Heart right ventricle (tissue), 16 donors: Measurements from ENCODE around the gene ECT2. TPM values are rescaled to one million over a fixed set of nuclear protein-coding genes. Genes with fewer than 3 reads are reported as not detected.

Source experiments
- ATAC-seq, 8 donors: fragments of 200-7000 bp; cut with Tn5 transposase; one replicate each; pipeline ENCODE4 v1.9.1; 2020; ENCODE audit warnings: mild to moderate bottlenecking in 8 of 8, moderate library complexity in 8 of 8, moderate number of reproducible peaks in 1 of 8
- DNase-seq, 2 donors: peaks; one replicate each; pipeline ENCODE4 v3.0.0-alpha.2; 2020
- H3K27ac ChIP-seq, 10 donors: fragments of 200-600 bp; sonication (generic) in 2 of 10; one replicate each; pipeline versions ENCODE4 v1.5.0 to v1.8.0; 2020 to 2022; ENCODE audit warnings: mild to moderate bottlenecking in 3 of 10
- H3K27me3 ChIP-seq, 7 donors: fragments of 200-600 bp; one replicate each; pipeline ENCODE4 v1.8.0; 2021 to 2022; ENCODE audit warnings: mild to moderate bottlenecking in 2 of 7
- H3K36me3 ChIP-seq, 9 donors: fragments of 200-600 bp; sonication (generic) in 1 of 9; one replicate each; pipeline versions ENCODE4 v1.5.0 to v1.8.0; 2020 to 2022; ENCODE audit warnings: mild to moderate bottlenecking in 2 of 9
- H3K4me1 ChIP-seq, 9 donors: fragments of 200-600 bp; sonication (generic) in 1 of 9; one replicate each; pipeline versions ENCODE4 v1.5.0 to v1.8.0; 2020 to 2022; ENCODE audit warnings: mild to moderate bottlenecking in 4 of 9
- H3K4me3 ChIP-seq, 10 donors: fragments of 200-600 bp; sonication (generic) in 2 of 10; one replicate each; pipeline versions ENCODE4 v1.5.0 to v1.8.0; 2020 to 2022; ENCODE audit warnings: mild to moderate bottlenecking in 7 of 10, moderate library complexity in 2 of 10
- H3K9me3 ChIP-seq, 11 donors: fragments of 200-600 bp in 10 of 11; sonication (generic) in 2 of 11; one replicate each; pipeline versions ENCODE4 v1.5.0 to v1.8.0; 2013 to 2022; ENCODE audit warnings: mild to moderate bottlenecking in 2 of 11, control low read depth in 1 of 11, moderate library complexity in 1 of 11
- CTCF ChIP-seq, 9 donors: fragments of 200-600 bp; sonication (generic) in 2 of 9; IDR thresholded peaks; one replicate each; pipeline versions ENCODE4 v1.5.0 to v1.8.0; 2021 to 2022; ENCODE audit warnings: antibody characterized with exemption in 9 of 9, mild to moderate bottlenecking in 5 of 9, moderate library complexity in 1 of 9
- WGBS, 2 donors: extraction: QIAGEN DNeasy Blood & Tissue Kit; methylation state at CpG; one replicate each; pipeline ENCODE4 v1.1.7; 2013; ENCODE audit warnings: inconsistent platforms in 1 of 2; 5-methylcytosine and 5-hydroxymethylcytosine counted together
- intact Hi-C, 10 donors: fragments of 100-400 bp; cut with DNase I; formaldehyde crosslinking; loops; one replicate each; pipeline versions ENCODE4 v1.11.1 to v1.14.2; 2022
- polyA plus RNA-seq, 2 donors: library from polyadenylated mRNA; stranded (reverse); fragments of 200-250 nt; gene quantifications; one replicate each; pipeline ENCODE4 v1.2.3, GENCODE V29; 2013
- total RNA-seq, 10 donors: library from RNA; stranded (reverse); fragmentation: NEBNext Ultra II Directional in 3 of 10; extraction: Animal tissue kit (Norgen Biotek cat#: 25700) in 3 of 10; gene quantifications; one replicate each; pipeline versions ENCODE4 v1.2.1 to v1.2.4, GENCODE V29; 2021 to 2023
- donor health status: Arrhythmogenic right ventricular cardiomyopathy.
- donor health status: ischemic (EF 13 %, LVEDD 7.1; RV severe dilation, severe dysfunction).
- donor health status: healthy with polysubstance abuse.
- donor health status: DM: no; HTN: yes; CAD: no.
- donor health status: DM: no; HTN: no; CAD: no.
- donor health status: ischemic (EF 25% LVEDD 6.9; RV normal size, moderate dysfunction).
- donor health status: ischemic (EF 25% LVEDD 5.7; RV mildly dilated, moderate dysfunction).
- donor health status: healthy.
- donor health status: DM: yes; HTN: yes; CAD: no.
- donor health status: Ischemic cardiomyopathy.
- donor health status: ischemic (EF 35%, LVEDD 5.7; RV mildly dilated, moderate dysfunction).
- donor health status: nonischemic (EF 11% LVEDD 7.7; RV severe dilation, severe dysfunction).
- donor health status: DM: yes; HTN: yes; CAD: no.
- donor health status: PGD.
- donor health status: ischemic (EF 29% LVEDD 5.4; RV normal size, mild dysfunction).
- donor health status: nonischemic (EF 23%, LVEDD 6.1; RV moderate dilation, normal function).

ECT2 gene
- total and polyA plus RNA-seq, 12 donors, result 2.0 to 8.0 (median 5.3) TPM

- intact Hi-C loops, result loop anchor here in 4 of 10 donors (10.0 kb wide), 2 partner anchors 579 to 739 kb away; partner anchors contain the start of gene NLGN1 (in 3 of the 4)
- H3K27ac ChIP-seq, result peak overlapping the region in 6 of 10 donors; percentile 13 to 76 (median 56)
- no peak for TF ChIP-seq CTCF (IDR thresholded peaks at IDR 0.05)
- peaks cover 0 to 13% (median 0%) of the 10 kb centered on the region in 9 donors for H3K4me1 ChIP-seq
- DNase-seq (no peak), ATAC-seq (peak; percentile 59 to 94 (median 82))
- no peaks in the 10 kb centered on the region for H3K27me3 ChIP-seq
- no peaks in the 10 kb centered on the region for H3K9me3 ChIP-seq
- peaks cover 0 to 58% (median 0%) of the 10 kb centered on the region in 9 donors for H3K36me3 ChIP-seq
- WGBS, 2 donors, result 39 to 52% methylated on average over 4 of the region's 4 CpGs
- no peak overlapping the region for H3K4me3 ChIP-seq
These were observed 65.3 kb downstream of the ECT2 start for GRCh38 chr3:172815857-172816256.

GRCh38 chr3:172816281-172816680 is 65.8 kb downstream of the ECT2 start:
- Histone ChIP-seq H3K4me1 (peaks cover 0 to 13% (median 0%) of the 10 kb centered on the region in 9 donors), H3K36me3 (peaks cover 0 to 61% (median 0%) of the 10 kb centered on the region in 9 donors), H3K9me3 (no peaks in the 10 kb centered on the region), H3K27me3 (no peaks in the 10 kb centered on the region), H3K27ac (peak overlapping the region in 6 of 10 donors; percentile 13 to 76 (median 56)), H3K4me3 (no peak overlapping the region)
- ATAC-seq (peak in 3 of 8 donors; percentile 49 to 65 (median 62)), DNase-seq (no peak)
- no peak for TF ChIP-seq CTCF (IDR thresholded peaks at IDR 0.05)
- intact Hi-C loops, result loop anchor here in 4 of 10 donors (10.0 kb wide), 2 partner anchors 579 to 739 kb away; partner anchors contain the start of gene NLGN1 (in 3 of the 4)

GRCh38 chr3:172816968-172817367 is 66.4 kb downstream of the ECT2 start:
- no peak for TF ChIP-seq CTCF (IDR thresholded peaks at IDR 0.05)
- no peak overlapping the region for H3K4me3 ChIP-seq
- H3K27me3 ChIP-seq, result no peaks in the 10 kb centered on the region
- H3K9me3 ChIP-seq, result peaks cover 0 to 6% (median 0%) of the 10 kb centered on the region in 11 donors
- H3K4me1 ChIP-seq, result peaks cover 0 to 13% (median 0%) of the 10 kb centered on the region in 9 donors
- intact Hi-C loops, result loop anchor here in 4 of 10 donors (10.0 kb wide), 2 partner anchors 578 to 738 kb away; partner anchors contain the start of gene NLGN1 (in 3 of the 4)
- DNase-seq (no peak), ATAC-seq (peak in 2 of 8 donors; percentile 13 to 57)
- H3K36me3 ChIP-seq, result peaks cover 0 to 57% (median 0%) of the 10 kb centered on the region in 9 donors
- peak overlapping the region in 3 of 10 donors; percentile 58 to 76 (median 69) for H3K27ac ChIP-seq
- WGBS, 2 donors, result 72 to 83% methylated on average over 2 of the region's 2 CpGs

- intact Hi-C loops, result no loop called here
- no peaks in the 10 kb centered on the region for H3K27me3 ChIP-seq
- ATAC-seq (no peak), DNase-seq (no peak)
- WGBS, 2 donors, result 43 to 47% methylated on average over 2 of the region's 2 CpGs
- H3K4me3 ChIP-seq, result no peak overlapping the region
- peaks cover 0 to 25% (median 0%) of the 10 kb centered on the region in 11 donors for H3K9me3 ChIP-seq
- no peak for TF ChIP-seq CTCF (IDR thresholded peaks at IDR 0.05)
- no peak overlapping the region for H3K27ac ChIP-seq
- H3K36me3 ChIP-seq, result peaks cover 0 to 54% (median 0%) of the 10 kb centered on the region in 9 donors
- peaks cover 0 to 12% (median 0%) of the 10 kb centered on the region in 9 donors for H3K4me1 ChIP-seq
These were observed 70.0 kb downstream of the ECT2 start for GRCh38 chr3:172820492-172820891.
